ENCODE measurements around the gene SP140L. TPM values are rescaled to one million over a fixed set of nuclear protein-coding genes. Genes with fewer than 3 reads are reported as not detected.

Gene SP140L
- 0.92 TPM for total RNA-seq

DNA sequence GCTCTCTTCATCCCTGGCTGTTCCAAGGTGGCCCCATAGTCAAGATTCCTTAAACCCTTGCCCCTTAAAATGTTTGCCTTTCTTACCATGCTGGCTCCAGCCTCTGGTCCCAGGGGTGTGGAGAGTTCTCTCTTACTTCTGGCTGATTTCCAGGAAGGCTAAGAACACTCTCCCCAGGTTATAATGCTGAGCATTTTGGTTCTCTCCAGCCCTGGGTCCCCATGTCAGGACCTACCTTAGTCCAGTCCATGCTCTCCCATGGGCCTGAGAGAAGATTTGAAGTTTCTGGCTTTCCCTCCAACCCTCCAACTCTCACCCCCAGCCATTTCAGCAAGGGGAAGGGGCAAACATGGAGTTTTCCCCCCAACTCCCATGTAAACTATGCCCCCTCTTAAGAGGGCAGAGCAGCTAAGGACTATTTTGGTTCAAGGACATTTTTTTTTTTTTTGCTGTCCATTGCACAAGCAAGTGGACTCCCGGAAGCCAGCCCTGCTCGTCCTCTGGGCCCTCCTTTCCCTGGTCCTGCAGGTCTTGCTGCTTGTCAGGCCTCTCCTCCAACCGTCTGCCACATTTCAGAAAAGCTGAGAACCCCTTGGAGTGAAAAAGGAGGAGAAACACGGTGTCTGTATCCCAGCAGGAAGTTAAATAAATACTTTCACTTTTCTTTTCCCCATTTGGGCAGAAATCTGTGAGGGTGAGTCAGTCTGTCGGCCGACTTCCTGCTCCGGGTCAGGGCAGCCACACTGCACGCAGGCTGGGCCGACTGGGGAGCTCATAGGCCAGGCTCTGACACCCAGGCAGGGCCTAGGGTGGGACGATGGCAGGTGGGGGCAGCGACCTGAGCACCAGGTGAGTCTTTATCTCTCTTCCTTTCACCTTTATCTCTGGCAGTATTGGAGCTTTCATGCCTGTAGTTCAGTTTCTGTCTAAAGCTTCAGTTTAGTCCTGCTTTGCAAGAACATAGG is at the start of gene SP140L:
TSS of gene SP140L (plus strand) at position 741 of the 965 bp plus-strand sequence. CDS start at position 818, 77 bp downstream.

DNA sequence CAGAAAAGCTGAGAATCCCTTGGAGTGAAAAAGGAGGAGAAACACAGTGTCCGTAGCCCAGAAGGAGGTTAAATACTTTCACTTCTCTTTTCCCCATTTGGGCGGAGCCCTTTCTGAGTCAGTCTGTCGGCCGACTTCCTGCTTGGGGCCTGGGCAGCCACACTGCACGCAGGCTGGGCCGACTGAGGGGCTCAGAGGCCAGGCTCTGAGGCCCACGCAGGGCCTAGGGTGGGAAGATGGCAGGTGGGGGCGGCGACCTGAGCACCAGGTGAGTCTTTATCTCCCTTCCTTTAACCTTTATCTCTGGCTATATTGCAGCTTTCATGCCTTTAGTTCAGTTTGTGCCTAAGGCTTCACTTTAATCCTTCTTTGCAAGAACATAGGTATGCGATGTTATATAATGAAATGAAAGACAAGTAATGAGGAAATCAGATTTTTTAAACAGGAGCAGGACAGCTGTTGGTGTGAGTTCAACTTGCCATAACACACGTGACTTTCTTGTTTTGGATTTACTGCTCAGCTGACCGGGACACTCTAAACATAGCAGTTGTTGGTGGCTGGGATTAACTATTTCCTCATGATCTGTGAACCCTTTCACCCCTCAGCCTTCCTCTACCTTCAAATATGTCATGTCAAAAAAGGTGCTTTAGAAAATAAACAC is 89.2 kb downstream of the SP140L start, which contains the start of gene SP100:
TSS of gene SP100 (plus strand) at position 141 of the 661 bp plus-strand sequence. CDS start at position 237, 96 bp downstream.

Other genes with a start within 250 kb of the SP140L start
- gene SP110, start 107.2 kb upstream of the SP140L start, total RNA-seq = 3.9 TPM
- 2.1 TPM for gene SP140, start 101.5 kb upstream of the SP140L start, total RNA-seq
- 5.3 TPM for gene SP100, start 89.0 kb downstream of the SP140L start, total RNA-seq